Bone marrow (tissue), 2 donors: ENCODE data around the gene SMAD4.
A peak's percentile ranks its signal among the peaks of the same experiment; 100 is the strongest.
"Not testable (repeated sequence)": the region's sequence is repeated elsewhere in the genome, so short reads cannot be mapped to it uniquely, and the experiment has no call there.

Experiments
- DNase-seq, 2 donors: peaks; one replicate each; lab custom pipeline; 2025; lab: John Stamatoyannopoulos, UW

SMAD4 gene

GRCh38 chr18:51070545-51070944 is 40.5 kb downstream of the SMAD4 start:
- no peak for DNase-seq

DNA sequence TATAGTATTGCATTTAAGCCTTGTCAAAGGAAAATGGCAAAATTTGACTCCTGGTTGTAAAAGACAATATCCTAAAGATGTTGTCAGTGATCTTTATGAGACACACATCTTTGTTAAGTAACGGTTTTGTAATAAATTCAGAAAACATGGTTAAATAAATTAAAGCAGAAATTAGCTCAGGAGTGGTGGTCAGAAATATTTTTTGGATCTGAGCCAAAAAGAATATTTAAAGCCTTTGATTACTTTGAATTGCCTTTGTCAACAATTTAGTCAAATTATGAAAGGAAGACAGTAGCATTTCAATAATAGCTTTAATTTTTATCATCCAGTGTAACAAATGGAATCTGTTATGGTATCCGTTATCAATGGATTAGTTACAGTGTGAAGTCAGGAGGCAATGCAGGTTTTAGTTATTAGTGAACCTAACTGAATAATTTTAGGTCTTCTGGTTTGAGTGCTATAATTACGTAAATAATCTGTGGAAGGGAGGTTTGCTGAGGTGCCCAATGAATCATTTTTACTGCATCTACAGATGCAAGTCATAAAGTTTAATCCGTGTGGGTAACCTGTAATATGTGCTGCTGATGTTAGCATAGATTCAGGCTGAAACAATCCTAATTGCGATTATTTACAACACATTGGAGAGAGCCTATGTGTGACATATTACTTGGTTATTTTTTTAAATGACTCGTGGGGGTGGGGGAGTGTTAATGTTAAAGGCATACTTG is 42.7 kb downstream of the SMAD4 start:
- no peak for DNase-seq

GRCh38 chr18:51074605-51075004 is 44.6 kb downstream of the SMAD4 start:
- DNase-seq: peak in 1 of 2 donors; percentile 51

DNA sequence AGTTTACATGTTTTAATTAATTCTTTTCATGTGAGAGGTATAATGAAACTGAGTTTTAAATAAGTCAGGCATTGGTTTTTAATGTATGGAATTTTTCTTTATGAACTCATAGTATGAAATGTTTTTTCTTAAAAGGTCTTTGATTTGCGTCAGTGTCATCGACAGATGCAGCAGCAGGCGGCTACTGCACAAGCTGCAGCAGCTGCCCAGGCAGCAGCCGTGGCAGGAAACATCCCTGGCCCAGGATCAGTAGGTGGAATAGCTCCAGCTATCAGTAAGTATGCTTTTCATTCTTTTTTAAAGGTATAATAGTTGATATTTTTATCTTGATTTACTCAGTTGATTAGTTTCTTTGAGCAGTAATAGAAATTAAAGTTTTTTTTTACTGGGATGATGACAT is 46.5 kb downstream of the SMAD4 start:
- DNase-seq: no peak

GRCh38 chr18:51077217-51077616 is 47.2 kb downstream of the SMAD4 start:
- DNase-seq: no peak

DNA sequence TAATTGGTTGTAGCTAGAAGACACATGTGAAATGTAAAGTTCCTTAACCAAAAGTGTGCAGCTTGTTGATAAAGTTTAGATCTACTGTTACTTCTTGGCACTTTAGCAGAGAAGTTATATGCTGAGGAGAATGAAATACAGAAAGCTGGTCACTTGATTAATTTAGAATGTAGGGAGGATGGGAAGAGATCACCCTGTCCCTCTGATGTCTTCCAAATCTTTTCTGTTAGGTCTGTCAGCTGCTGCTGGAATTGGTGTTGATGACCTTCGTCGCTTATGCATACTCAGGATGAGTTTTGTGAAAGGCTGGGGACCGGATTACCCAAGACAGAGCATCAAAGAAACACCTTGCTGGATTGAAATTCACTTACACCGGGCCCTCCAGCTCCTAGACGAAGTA is 48.0 kb downstream of the SMAD4 start:
- no peak for DNase-seq

- DNase-seq: no peak
These were observed 52.7 kb downstream of the SMAD4 start for GRCh38 chr18:51082571-51083267.

GRCh38 chr18:51083398-51083797 is 53.4 kb downstream of the SMAD4 start:
- DNase-seq: no peak

GRCh38 chr18:51088410-51088809 is 58.4 kb downstream of the SMAD4 start:
- DNase-seq: no peak

GRCh38 chr18:51089691-51090090 is 59.7 kb downstream of the SMAD4 start:
- no peak for DNase-seq

DNA sequence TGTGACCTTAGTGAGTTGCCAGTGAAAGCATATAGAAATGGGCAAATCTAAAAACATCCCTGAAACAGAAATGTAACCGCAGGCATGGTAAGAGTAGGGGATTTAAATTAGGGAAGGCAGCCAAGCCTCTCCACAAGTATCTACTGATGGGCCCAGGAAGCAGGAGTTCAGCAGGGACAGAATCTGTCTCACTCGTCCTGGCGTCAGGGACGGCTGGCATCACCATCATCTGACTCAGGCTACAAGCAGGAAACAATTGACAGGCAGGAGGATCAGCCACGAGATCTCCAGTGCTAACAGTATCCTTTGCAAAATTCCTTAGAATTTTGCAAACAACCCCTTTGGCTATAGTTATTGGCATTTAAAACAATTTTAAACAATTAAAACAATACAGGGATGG is 61.3 kb downstream of the SMAD4 start:
- DNase-seq: no peak

GRCh38 chr18:51092117-51092516 is 62.1 kb downstream of the SMAD4 start:
- DNase-seq: no peak

DNA sequence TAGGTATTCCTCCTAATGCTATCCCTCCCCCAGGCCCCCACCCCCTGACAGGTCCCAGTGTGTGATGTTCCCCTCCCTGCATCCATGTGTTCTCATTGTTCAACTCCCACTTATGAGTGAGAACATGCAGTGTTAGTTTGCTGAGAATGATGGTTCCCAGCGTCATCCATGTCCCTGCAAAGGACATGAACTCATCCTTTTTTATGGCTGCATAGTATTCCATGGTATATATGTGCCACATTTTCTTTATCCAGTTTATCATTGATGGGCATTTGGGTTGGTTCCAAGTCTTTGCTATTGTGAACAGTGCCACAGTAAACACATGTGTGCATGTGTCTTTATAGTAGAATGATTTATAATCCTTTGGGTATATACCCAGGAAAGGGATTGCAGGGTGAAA is 63.0 kb downstream of the SMAD4 start:
- DNase-seq: not testable (repeated sequence)

DNA sequence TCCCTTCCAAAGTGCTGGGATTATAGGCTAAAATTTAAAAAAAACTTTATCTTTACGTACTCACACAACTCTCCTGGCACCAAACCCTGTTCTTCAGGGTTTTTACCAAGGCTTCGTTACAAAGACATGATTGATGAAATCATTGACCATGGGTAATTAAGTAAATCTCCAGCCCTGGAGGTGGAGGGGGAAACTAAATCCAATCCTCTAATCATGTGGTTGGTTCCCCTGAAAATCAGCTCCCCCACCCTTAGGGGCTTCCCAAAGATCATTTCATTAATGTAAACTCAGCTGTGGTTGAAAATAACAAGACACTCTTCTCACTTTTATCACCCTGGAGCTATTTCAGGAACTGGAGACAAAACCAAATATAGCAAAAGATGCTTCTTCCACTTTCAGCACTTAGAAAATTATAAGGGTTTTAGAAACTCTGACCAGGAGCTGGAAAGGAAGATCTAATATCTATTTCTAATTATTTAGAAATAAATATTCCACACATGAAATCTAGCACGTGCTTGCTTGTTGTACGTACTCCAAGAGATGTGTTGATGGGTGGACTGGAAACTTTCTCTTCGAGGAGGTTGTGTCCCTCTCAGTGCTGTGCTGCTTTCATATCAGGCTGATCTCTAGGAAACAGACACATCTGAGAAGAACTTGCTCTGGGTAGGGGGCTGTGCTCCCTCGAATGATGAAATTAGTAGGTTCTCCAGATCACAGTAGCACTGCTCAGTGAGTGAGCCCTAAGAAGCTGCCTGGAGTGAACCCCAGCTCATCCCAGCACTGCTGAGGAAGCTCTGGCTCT is 67.2 kb downstream of the SMAD4 start:
- no peak for DNase-seq

DNA sequence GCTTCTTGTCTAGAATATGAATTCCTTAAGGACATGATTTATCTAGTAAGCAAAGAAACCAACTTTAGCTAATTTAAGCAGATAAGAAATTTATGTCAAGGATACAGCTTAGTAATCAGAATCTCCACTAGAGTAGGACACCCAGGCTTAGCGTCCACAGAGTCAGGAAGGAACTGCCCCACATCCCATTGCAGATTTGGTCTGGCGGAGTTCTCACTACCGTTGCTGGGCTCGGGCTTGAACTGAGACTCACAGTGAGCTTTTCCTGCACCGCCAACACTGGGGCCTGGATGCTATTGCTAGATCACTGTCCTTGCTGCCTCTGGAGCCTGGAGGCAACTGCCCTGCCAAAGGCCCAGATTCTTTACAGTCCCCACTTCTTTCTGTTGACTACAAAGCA is 68.1 kb downstream of the SMAD4 start:
- no peak for DNase-seq

DNA sequence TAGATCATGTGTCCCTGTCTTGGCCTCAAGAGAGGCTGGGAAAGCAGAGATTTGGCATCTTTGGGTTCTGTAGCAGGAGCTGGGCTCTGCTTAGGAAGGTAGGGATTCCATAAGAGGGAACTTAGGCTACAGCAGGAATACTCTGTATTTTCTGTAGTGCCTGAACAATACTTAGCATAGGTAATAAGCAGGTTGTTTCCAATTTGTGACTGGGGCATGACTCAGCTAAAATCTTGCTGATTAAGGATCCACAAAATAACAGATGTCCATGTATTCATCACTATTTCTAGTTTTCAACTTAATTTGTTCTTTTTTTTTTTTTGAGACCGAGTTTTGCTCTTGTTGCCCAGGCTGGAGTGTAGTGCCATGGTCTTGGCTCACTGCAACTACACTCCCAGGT is 68.5 kb downstream of the SMAD4 start:
- DNase-seq: no peak

DNA sequence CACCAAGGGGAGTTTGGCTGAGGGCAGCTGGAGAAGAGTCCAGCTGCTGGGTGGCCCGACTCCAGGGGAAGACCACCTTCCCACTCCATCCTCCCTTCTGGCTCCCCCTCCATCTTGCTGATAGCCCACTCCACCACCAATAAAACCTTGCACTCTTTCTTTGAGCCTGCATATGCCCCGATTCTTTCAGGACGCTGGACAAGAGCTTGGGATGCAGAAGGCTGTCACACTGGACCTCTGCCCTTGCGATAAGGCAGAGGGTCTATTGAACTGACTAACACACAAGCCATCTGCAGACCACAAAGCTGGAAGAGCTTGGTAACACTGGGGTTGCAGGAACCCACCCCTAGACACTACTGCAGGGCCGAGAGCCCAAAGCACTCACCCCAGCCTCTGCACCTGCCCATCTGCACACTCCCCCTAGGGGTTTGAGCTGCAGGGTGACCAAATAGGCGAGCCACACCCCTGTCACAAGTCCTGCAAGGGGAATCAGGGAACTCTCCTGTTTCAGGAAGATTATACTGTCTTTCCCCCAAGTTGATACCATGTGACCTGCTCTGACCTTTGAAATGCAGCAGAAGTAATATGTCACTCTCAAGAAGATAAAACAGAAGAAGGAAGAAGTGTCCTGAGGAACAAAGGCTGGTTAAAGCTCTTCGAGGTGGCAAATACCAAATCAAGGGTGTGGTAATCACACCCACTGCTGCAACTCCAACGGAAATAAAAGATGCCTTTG is 70.5 kb downstream of the SMAD4 start:
- DNase-seq: no peak

GRCh38 chr18:51107082-51107481 is 77.1 kb downstream of the SMAD4 start:
- no peak for DNase-seq

- DNase-seq: no peak
These were observed 77.7 kb downstream of the SMAD4 start for GRCh38 chr18:51107598-51108305.

DNA sequence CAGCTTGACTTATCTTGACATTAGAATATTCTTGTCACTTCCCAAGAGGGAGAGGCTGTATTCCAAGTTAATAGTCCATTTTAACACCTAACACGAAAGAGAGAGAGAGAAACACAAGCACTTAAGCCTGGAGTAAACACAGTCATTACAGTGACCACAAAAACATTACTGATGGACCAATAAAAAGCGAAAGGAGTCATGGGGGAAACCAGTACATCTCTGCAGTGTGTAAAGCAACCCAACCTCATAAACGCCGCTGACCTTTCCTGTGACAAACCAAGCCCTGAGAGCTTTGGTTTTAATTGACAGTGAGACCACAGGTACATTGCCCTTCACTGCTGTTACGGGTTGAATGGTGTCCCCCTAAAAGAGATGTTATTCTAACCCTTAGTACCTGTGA is 78.3 kb downstream of the SMAD4 start:
- no peak for DNase-seq

GRCh38 chr18:51110073-51110797 is 80.2 kb downstream of the SMAD4 start:
- peak; percentile 13 to 27 for DNase-seq
